Activated CD4-positive, alpha-beta T cell treated with anti-CD3 and anti-CD28 coated beads, Interleukin-2, Interleukin-4, amounts not matched to agents 100 ng/mL and 50 ng/mL, durations not matched to agents 16 hours and 8 hours (primary cell): ENCODE measurements around the gene COPS7B.
A peak's percentile ranks its signal among the peaks of the same experiment; 100 is the strongest.

Experiments used
- DNase-seq: peaks from one replicate; pipeline ENCODE4 v3.0.0-alpha.2; 2020; ENCODE audit warnings: low spot score

The COPS7B gene

DNA sequence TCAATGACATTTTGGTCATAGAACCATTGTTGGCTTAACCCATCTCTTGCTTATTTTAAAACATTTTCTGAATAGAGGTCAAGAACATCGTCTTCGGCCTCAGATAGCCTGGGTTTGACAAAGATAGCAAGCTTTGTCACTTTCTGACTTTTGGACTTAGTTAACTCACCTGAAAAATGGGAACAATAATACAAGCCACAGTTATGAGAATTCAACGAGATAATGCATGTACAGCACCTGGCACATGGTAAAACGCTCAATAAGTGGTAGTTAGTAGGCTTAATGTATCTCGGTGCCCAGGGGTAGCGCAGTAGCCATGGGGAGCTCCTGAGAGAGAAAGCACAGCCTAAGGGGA lies 446 bp upstream of the COPS7B start:
- DNase-seq: no peak

GRCh38 chr2:231786917-231787292 lies 660 bp downstream of the COPS7B start:
- DNase-seq: no peak

- no peak for DNase-seq
Measured at GRCh38 chr2:231791107-231791506, 4.9 kb downstream of the COPS7B start.

- no peak for DNase-seq
Measured at GRCh38 chr2:231794383-231794782, 8.1 kb downstream of the COPS7B start.

DNA sequence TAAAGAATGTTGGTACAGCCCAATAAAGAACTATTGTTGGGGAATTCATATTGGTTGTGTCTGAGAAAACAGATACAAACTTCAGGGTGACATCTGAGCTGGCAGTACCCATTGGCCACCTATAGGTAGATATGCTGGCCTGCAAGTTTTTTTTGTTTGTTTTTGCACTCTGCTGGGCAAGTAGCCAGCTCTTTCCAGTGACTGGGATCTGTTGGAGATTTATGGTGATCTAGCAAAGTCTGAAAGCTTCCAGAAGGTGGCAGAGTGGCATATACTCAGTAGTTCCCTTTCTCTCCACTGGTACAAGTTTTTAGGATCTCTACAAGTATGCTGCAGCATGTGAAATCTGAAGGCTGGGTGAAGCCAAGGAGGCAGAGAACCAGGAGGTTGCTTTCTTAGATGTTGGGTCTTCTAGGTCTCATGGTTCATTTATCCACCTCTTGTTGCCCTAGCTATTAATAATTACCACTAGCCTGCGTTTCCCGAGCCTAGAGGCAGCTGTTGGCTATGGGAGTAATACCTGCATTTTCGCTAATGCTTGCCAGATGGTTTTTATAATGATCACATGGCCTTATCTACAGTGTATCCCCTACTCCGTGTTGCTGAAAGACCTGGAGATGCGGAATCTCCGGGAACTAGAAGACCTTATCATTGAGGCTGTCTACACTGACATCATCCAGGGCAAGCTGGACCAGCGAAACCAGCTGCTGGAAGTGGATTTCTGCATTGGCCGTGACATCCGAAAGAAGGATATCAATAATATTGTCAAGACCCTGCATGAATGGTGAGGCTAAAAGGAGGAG lies 9.5 kb downstream of the COPS7B start:
- DNase-seq: no peak

DNA sequence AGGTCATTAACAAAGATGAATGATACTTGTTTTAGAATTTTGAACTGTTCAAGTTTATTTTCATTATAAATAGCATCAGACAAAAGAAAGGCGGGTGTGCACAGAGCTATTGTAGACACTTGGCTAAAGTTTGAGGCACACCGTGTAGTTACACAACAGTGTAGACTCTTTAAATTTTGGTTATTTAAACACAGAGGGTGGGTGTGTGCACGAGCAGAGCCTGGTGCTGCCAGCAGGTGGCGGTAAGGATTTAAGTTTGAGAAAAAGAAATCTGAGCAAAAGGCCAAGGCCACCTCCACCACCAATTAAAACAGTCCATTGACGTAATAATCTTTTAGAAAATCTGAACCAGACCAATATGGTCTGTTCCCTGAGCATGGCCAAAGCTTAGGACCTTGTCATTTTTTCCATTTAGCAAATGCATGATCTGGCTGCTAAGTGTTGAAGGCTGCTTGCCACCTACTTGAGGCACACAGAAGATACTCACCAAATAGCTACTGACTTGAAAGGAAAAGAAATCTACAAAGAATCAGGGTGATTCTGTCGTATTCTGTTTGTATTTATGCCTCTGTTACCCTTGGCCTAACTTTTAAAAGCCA lies 14.3 kb downstream of the COPS7B start:
- peak; percentile 44 for DNase-seq

GRCh38 chr2:231803501-231804138 lies 17.4 kb downstream of the COPS7B start:
- no peak for DNase-seq

- no peak for DNase-seq
Measured at GRCh38 chr2:231807020-231807419, 20.8 kb downstream of the COPS7B start.

- DNase-seq: no peak
Measured at GRCh38 chr2:231810905-231811304, 24.7 kb downstream of the COPS7B start.

GRCh38 chr2:231816327-231817026 lies 30.2 kb downstream of the COPS7B start:
- DNase-seq: no peak

DNA sequence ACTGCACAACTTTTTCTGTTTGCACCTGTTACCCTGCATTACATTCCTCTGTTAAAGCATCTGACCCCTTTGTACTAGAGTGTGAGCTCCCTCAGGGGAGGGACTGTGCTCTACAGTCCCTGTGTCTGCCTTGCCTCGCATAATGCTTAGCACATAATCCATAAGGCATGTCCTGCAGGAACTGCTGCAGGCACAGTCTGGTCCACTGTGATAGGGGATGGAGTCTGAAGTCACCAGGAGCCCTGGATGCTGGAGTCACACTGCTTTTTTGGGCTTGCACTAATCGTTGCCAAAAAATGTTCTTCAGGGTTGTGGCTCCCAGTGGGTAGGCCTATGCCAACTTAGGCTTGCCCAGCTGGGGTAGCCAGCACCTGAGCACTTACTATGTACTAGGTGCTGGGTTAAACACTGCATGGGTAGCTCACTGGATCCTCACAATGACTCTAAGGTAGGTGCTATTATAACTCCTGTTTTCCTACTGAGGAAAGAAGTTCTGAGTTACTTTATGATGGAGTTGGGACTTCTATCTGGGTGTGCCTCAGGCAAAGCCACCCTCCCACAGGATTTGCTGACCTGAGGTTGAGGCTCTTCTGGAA lies 33.3 kb downstream of the COPS7B start:
- no peak for DNase-seq

- DNase-seq: no peak
Measured at GRCh38 chr2:231820786-231821303, 34.6 kb downstream of the COPS7B start.

DNA sequence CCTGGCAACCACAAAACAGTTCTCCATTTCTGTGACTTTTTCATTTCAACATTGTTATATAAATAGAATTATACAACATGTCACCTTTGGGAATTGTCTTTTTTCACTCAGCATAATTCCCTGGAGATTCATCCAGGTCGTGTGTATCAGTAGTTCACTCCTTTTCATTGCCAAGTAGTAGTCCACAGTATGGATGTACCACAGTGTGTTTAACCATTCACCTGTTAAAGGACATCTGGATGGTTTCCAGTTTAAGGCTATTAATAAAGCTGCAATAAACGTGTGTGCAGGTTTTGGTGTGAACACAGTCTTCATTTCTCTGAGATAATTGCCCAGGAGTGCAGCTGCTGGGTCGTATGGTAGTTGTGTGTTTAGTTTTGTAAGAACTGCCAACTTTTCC lies 35.7 kb downstream of the COPS7B start:
- DNase-seq: no peak

- no peak for DNase-seq
Measured at GRCh38 chr2:231853105-231853504, 66.9 kb downstream of the COPS7B start.

DNA sequence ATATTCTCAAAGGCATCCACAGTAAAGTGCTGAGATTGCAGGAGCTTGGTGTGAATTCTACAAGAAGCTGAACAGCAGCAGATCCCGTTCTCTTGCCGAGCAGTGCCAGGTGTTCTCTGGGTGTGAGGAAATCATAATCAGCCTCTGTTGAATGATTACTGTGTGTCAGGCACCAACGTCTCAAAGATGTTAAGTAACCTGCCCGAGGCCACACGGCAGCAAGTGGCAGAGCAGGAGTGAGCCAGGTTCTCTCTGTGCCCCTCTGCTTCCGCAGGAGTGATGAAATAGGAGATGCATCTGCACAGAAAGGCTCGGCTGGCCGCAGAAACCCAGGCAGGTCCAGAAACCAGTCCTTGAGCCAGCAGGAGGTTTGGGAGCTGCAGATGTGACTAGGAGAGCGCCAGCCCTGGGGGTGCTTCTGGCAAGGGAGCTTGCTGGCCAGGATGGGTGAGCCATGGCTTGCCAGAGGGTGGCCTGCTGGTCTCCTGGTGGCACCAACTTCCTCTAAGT lies 68.4 kb downstream of the COPS7B start:
- no peak for DNase-seq

- no peak for DNase-seq
Measured at GRCh38 chr2:231856959-231857358, 70.7 kb downstream of the COPS7B start.
